CMK (cell line): ENCODE measurements around the gene ANKRD34A.
A peak's percentile ranks its signal among the peaks of the same experiment; 100 is the strongest.

Experiments used
- DNase-seq: peaks from one replicate; pipeline ENCODE4 v3.0.0-alpha.2; 2010; ENCODE audit warnings: low read depth

ANKRD34A gene

DNA sequence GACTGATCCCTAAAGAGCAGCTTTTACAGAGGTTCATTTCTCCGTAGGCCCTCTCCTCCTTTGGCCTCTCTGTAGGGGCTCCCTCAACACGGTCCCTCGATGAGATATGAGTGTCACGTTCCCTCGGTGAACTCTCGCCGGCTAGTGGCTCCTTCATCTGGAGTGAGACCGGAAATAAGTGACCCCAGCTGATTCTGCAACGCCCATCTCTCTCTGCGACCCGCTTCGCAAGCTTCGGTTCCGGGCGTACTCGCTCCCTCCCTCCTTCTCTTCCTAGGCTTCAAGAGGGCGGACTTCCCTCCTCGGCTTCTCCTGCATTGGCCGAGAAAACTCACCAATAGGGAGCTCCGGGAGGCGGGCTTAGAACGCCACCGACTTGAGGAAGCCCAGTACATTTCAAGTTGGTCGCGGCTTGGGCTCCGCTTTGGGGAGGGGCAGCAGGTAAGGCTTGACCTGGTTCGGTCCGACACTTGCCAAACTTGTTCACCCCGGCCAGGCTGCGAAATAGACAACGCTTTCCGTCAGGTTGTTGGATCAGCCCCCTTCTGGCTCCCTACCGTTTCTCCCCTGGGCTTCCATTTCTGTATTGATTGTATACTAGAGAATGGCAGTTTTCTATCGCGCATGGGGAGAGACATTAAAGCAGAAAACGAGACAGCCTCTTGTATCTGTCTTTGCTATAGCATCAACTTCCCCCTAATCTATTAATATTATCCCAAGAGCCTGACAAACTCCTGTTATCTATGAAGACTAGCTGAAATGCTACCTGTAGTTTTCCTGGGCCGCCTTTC, at the start of gene ANKRD34A, which contains the start of gene POLR3GL:
Gene ANKRD34A, minus strand, starts transcription at position 248 of the 791 bp plus-strand sequence. CDS start 2,816 bp downstream, outside the sequence.
Gene POLR3GL, plus strand, starts transcription at position 363 of the 791 bp plus-strand sequence. CDS start 10,176 bp downstream, outside the sequence.
- peak; percentile 94 for DNase-seq

DNA sequence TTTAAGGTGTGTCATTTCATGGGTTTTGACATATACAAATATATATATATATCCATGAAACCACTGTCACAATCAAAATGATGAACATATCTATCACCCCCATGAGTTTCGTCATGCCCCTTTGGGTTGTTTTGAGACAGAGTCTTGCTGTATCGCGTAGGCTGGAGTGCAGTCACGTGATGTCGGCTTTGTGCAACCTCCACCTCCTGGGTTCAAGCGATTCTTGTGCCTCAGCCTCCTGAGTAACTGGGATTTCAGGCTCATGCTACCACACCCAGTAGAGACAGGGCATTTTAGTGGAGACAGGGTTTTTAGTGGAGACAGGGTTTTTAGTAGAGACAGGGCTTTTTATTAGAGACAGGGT, 49.2 kb upstream of the ANKRD34A start:
- DNase-seq = no peak

DNA sequence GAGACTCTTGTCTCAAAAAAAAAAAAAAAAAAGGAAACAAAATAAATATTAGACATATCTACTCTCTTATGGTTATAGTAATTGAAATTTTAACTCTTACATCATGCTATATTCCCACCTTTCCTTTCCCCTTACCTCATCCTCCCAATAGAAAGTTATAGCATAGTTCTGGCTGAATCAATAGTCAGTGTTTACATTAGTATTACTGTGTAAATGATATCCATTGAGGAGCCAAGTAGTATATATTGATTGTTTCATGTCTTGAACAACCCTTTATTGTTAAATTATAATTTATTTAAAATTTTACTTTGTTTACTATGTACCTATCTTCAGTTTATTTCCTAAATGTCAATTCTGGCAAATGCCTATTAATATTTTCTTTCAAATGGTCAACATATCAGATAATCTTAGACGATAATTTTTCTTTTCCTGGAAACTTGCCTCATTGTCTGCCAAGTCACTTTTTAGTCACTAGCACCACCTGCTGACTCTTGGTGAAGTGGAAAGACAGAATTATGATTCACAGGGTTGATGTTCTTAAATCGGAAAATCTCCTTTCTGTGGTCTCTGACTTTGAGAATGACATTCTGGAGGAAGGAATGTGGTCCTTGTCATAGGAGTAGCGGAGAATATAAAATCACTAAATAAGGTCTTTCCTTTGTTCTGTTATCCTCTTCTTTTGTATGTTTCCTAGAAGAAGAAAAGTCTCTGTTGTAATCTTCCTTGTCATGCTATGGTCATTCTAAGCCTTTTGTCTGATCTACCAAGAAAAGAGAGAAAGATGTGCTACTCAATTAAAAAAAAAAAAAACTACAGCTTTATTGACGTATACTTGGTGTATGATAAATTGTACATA, 48.6 kb upstream of the ANKRD34A start:
- DNase-seq = no peak

DNA sequence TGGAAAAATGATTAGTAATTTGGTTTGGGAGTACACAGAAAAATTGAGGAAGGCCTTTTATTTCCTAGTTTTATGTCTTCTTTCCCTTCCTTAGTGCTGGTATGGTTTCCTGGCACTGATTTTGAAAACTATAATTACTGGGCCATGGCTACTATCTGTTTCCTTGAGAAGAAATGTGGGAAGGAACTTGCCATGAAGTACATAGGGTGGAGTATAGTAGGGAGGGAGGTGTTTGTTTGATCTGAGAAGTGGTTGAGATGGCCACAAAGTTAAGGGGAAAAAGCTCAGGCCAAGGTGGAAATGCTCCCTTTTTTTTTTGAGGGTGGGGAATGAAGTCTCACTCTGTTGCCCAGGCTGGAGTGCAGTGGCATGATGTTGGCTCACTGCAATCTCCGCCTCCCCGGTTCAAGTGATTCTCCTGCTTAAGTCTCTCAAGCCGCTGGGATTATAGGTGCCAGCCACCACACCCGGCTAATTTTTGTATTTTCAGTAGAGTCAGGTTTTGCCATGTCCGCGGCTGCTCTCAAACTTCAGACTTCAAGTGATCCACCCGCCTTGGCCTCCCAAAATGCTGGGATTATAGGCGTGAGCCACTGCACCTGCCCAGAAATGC, 45.9 kb upstream of the ANKRD34A start:
- DNase-seq = no peak

DNA sequence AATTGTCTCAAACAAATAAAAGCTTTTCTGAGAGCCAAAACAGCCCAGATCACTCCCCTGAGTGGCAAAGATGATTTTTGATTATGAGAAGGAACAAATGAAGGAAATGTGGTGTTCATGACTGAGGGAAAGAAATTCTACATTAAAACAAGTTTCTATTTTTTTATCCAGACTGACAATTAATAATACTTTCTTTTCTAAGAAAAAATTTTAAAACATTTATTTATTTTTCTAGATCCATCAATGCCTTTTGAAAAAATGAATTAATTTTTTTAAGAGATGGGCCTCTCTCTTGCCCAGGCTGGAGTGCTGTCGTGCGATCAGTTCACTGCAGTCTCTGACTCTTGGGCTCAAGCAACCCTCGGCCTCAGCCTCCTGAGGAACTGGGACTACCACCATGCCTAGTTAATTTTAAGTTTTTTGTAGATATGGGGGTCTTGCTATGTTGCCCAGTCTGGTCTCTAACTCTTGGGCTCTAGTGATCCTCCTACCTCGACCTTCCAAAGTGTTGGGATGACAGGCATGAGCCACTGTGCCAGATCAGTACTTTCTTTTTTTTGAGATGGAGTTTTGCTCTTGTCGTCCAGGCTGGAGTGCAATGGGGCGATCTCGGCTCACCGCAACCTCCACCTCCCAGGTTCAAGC, 43.2 kb upstream of the ANKRD34A start:
- DNase-seq = no peak

DNA sequence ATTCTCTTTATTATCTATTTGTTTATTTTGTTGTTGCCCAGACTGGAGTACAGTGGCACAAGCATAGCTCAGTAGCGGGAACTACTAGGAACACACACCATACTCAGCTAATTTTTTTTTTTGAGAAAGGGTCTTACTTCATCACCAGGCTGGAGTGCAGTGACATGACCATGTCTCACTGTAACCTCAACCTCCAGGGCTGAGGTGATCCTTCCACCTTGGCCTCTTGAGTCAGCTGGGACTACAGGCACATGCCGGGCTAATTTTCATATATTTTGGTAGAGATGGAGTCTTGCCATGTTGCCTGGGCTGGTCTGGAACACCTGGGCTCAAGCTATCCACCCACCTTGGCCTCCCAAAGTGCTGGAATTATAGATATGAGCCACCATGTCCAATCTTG, 37.3 kb upstream of the ANKRD34A start:
- DNase-seq = no peak

DNA sequence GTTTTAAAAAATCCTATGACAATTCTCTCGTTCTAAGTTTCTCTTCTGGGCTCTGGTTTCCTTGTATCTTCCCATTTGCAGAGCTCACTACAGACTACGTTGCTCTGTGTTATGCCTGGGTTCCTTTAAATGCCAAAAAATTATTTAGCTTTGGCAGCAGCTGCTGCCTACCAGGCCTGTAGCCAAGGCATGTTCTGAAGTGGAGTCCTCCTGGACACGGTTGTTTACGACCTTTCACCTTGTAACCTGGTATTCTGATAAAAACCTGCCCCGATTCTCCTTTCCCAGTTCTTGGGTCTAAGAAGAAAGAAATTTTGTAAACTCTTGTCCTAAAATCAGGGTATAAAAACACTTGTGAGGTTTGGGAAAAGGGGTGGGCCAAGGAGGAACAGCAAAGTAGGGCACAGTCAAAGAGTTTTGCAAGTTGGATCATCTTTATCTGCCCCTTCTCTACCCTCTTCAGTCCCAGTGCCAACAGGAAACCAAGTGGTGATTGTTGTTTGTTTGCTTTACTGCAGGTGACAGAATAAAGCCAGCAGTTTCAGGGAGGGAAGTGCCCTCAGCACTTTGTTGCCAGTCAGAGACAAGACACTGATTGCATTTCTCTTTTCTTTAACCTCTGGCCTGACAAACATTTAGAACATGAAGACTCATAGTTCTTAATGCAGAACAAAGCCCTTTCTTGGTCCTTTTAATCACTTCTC, 35.1 kb upstream of the ANKRD34A start:
- DNase-seq = no peak

DNA sequence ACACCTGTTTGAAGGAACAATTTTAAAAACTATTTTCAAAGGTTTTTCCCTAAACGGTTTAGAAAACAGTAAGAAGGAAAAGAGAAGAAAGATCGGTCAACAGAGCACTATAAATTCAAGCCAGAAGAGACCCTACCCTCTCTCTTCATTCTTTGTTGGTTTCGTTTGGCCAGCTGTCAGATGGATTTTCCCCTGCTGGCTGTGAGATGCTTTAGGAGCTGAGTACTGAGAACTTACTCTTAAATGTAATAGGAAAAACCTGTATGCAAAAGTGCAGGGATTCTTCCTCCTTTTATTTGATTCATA, 33.3 kb upstream of the ANKRD34A start:
- DNase-seq = no peak

DNA sequence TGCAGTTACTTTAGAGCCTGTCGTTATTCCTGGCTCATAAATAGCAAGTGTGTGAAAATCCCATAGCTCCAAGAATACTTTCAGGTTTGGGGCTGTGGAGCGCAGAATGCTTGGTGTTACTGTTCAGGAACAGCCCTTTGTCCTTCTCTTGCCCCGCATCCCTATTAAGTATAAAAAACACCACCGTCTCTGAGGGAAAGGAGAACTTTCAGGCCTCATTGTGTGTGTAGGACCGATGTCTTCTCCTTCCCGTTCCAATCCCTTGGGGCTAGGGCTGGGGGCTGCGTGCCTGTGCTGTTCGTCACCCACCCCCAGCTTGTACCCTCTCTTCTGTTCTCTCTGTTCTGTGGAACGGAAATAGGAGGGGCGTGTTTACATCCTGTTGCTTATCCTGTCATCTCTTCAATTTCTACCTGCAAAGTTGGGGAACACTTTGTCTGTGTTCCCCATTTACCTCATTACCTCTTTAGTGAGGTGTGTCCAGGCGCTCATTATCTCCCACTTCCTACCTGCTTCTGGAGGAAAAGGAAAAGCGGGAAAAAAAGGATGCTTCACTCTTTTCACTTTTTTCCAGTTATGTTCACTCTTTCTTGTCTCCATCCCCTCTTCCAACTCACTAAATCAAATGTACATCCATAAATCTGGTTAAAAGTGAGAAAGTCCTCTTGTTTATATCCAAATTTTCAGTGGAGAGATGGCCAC, 32.8 kb upstream of the ANKRD34A start:
- DNase-seq = no peak

DNA sequence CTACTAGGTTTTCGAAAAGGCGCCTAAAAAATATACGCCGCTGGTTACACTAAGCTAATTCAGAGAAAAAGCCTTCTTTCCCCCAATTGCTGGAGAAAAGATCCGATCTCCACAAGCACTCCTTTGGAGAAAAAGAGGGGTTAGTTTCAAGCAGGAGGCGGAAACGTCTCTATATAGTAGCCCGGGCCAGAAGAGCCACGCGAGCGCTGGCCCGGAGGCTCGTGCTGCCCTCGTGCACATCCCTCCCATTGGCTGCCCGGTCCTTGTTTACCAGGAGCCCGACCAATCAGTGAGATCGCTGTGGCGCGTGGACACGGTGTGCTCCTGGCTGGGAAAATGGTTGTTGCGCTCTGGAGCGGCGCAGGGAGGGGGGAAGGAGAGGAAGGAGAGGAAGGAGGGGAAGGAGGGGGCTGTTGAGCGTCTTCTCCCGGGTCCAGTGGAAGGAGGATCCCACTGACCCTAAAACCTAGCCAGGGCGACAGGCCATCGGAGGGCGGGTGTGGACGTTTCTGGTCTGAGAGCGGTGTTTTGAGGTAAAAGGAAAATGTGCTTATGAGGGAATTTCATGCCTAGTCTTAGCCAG, 32.1 kb upstream of the ANKRD34A start, which contains the start of gene TXNIP:
Gene TXNIP, minus strand, starts transcription at position 147 of the 583 bp plus-strand sequence. CDS start 313 bp downstream, outside the sequence.
- peak; percentile 98 for DNase-seq

DNA sequence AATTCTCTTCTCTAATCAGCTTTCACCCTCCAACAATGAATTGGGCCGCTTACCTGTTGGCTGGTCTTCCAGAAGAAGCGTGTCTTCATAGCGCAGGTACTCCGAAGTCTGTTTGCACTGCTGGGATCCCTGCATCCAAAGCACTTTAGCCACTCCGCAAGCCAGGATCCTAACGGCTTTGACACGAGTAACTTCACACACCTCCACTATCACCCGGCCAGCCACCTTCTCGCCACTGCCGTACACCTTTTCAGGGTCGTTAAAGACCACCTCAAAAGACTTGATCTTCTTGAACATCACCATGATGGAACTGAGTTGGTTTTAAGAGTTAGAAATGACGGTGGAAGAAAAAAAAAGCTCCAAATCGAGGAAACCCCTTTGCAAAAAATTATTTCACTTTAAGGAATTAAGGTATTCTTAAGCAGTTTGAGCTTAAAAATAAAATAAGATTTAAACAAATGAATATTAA, 31.6 kb upstream of the ANKRD34A start:
- no peak for DNase-seq

DNA sequence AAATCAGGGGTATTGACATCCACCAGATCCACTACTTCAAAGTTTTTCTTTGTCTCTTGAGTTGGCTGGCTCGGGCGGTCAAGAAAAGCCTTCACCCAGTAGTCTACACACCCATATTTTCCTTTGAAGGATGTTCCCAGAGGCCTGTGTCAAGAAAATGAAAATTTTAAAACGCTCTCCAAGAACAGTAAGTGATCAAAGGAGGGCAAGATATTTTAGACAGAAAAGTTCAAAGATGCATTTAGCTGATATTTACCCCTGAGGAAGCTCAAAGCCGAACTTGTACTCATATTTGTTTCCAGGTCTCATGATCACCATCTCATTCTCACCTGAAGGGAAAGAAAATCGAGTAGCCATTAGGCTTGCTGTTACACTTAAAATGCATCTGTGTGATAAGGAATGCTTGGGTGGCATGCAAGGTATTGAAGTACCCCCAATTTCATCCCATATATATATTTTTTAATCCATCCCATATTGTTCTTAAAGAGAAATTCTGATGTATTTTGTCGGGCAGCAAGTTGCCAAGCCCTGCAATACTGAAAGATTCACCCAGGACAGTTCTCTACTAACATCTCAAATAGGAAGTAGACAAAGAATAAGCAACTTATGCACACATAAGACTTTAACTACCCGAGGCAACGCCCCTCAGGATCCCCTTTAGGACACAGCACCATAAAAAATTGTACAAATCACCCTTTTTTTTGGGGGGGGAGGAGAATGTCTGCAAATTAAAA, 30.9 kb upstream of the ANKRD34A start:
- peak; percentile 66 for DNase-seq

DNA sequence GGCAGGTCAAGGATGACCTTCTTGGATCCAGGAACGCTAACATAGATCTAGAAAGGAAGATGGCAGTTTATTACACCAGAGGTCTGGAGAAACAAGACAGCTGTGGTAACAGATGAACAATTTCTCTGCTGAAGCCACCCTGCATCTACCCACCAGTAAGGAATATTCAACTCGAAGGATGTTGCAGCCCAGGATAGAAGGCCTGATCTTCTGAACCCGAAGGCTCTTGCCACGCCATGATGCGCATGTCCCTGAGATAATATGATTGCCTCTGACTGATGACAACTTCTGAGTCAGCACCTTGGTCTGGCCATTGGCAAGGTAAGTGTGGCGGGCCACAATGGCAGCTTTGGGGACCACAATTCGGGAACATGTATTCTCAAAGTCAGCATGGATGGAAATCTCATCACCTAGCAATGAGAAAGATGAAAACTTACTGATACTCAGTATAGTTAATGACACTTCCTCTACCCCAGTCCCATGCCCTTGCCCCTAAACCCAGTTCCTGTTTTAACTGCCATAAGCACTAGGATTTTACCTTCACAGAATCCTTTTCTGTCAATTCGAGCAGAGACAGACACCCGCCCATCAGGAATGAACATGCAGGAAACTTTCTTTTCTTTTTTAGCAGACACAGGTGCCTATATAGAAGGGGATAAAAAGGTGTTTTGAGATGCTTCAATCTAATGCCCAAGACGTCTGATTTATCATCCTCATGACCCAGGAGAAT, 30.2 kb upstream of the ANKRD34A start:
- peak; percentile 61 for DNase-seq

DNA sequence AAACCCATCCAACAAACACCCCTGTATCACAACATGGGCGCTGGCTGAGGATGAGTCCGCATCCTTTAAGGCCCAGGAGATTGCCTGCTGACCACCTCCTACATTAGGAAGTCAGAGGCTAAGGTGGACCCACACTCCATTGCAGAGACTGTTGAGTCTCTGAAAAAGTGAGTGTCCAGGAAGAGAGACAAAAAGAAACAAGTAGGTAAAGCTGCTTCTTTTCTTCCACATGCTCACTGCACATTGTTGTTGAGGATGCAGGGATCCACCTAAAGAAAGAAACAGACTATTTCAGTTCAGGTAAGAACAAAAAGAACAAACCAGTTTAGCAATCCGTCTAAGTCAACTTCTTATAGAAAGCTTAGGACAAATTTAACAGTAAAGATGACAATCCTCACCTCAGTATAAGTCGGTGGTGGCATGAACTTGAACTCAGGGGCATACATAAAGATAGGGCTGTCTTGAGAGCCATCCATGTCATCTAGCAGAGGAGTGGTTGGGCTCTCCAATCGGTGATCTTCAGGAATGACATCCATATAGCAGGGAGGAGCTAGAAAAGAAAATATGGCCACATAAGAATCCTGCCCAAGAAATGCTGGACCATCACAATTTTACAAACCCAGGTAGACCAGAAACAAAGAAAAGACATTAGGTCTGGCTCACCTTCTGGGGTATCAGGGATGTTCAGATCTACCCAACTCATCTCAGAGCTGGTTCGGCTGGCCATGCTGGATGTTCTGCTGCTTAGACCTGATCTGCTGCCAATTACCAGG, 29.4 kb upstream of the ANKRD34A start:
- DNase-seq = peak; percentile 55

DNA sequence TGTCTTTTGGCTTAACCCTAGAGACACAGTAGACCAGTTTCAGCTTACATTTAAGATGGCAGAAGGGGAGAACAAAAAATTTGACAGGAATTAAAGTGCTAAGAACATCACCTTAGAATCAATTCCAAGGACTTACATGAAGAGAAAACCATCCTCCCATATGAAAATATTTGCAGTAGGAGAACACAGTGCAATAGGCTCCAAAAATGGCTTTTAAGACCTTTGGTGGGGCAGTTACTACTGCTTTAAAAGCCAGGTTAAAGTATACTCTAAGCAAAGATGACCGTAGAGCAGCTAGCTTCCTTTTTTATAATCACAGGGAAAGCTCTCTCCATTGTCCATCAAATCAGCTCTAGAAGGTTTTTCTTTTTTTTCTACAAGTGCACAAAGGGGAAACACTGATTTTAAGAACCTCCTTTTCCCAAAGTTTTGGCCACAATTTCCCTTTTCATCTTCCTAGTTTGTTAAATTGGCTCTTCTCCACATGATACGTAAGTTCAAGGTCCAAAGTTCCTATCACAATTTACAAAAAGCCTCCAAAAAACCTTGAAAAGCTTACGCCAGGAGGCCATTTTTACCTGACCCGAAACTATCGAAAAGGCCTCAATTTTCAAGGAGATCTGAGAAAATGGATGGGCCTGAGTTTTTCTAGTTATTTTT, 28.7 kb upstream of the ANKRD34A start:
- DNase-seq = no peak

DNA sequence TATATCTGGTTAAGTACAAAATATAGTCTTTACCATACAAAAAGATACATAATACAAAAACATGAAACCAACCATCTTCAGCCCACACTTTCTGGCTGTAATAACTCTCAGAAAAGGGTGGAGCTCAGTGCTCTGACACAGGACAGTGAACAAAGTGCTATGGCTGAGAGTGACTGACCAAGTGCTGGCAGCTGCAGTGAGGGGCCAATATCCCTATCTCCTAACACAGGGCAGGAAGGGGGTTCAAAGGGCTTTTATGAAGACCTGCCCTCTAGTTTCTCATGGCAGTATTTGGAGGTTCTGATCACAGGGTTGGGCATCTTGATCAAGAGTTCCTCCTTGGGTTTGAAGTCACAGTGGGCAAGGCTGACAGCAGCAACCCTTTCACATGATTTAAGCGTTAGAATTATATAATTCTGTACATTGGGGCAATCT, 28.1 kb upstream of the ANKRD34A start:
- DNase-seq = peak; percentile 50

DNA sequence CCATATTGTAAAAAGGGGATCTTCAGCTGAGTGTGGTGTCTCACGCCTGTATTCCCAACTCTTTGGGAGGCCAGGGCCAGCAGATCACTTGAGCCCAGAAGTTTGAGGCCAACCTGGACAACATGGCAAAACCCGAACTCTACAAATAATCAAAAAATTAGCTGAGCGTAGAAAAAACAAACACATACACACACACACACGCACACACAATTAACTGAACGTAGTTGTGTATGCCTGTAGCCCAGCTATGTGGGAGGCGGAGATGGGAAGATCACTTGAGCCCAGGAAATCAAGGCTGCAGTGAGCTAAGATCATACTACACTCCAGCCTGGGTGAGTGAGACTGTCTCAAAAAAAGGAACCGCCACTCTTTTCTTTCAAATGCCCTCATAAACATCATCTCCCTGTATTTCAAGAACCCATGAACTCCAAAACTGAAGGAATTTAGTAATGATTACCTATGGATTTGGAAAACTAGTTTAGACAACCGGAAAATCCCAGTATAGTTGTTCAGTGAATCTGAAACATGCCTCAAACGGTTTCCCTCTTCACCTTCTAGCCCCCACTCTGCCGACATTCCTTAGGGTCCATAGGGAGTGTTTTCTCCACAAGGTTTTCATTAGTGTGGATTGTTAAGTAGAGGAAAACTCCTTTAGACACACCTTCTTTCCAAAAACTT, 27.5 kb upstream of the ANKRD34A start:
- peak; percentile 52 for DNase-seq
